Hippocampal formation (tissue), 2 donors: ENCODE results near the gene CUX1.
A peak's percentile ranks its signal among the peaks of the same experiment; 100 is the strongest.
"Not testable (repeated sequence)": the region's sequence is repeated elsewhere in the genome, so short reads cannot be mapped to it uniquely, and the experiment has no call there.

Experiments
- DNase-seq, 2 donors: peaks; one replicate each; lab custom pipeline; 2025; lab: John Stamatoyannopoulos, UW

The CUX1 gene

DNA sequence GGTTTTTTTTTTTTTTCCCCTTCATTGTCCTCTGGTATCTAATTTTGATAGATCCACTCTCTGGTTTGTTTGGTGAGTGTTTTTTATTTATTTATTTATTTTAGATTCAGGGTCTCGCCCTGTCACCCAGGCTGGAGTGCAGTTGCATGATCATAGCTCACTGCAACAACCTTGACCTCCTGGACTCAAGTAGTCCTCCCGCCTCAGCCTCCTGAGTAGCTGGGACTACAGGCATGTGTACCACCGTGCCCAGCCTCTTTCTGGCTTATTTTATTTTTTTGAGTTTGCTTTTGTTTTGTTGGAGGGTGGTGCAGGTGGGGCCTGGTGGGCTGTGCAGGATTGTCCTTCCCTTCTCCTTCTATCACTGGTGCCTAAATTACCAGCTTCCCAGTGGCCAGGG, 282.0 kb downstream of the CUX1 start:
- no peak for DNase-seq

DNA sequence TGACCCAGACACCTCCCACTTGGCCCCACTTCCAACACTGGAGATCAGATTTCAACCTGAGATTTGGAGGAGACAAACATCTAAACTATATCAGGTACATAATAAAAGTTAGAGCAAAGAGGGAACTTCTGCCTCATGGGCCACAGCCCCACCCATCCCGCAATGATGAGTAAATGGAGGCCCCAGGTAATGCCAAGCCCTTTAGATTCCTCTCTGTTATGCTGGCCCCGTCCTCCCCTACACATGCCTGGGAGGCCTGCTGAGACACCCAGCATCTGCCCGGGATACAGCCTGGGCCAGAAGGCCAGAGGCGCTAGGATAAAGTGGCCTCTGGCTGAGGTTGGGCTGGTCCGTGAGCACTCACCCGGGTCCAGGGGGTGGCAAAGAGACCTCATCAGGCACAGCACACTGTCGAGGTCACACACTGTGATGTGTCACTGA, 283.7 kb downstream of the CUX1 start:
- no peak for DNase-seq

DNA sequence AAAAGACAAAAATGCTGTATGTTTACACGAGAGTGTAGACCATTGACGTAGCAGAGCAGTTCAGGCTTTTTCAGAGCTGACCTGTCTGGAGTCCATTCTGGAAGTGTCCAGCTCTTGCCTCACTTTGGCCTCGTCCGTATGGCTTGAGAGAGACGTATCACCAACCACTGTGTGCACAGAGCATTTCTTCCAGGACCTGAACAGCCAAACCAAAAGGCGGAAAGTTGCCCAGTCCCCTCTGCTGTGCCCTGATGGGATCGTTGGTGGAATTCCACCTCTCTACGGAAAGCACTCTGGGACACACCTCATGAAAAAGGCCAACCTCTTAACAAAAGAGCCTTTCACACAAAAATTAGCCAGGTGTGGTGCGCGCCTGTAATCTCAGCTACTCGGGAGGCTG, 284.5 kb downstream of the CUX1 start:
- DNase-seq = no peak

GRCh38 chr7:102103027-102103372, 285.6 kb downstream of the CUX1 start:
- no peak for DNase-seq

GRCh38 chr7:102104245-102104644, 286.8 kb downstream of the CUX1 start:
- no peak for DNase-seq

DNA sequence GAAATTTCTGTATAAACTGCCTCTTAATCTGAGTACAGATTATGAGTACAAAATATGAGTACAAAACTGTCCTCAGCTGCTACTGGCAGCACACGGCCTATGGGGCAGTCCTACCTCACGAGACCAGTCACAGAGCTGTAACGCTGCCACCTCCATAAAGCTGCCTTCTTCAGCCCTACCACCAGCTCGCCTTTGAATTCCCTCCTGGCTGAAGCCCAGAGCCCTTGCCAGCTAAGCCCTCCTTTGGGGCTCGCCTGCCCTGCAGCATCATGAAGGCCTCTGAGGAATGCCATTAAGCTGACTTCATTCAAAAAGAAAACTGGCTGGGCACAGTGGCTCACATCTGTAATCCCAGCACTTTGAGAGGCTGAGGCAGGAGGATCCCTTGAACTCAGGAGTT, 289.2 kb downstream of the CUX1 start:
- no peak for DNase-seq

DNA sequence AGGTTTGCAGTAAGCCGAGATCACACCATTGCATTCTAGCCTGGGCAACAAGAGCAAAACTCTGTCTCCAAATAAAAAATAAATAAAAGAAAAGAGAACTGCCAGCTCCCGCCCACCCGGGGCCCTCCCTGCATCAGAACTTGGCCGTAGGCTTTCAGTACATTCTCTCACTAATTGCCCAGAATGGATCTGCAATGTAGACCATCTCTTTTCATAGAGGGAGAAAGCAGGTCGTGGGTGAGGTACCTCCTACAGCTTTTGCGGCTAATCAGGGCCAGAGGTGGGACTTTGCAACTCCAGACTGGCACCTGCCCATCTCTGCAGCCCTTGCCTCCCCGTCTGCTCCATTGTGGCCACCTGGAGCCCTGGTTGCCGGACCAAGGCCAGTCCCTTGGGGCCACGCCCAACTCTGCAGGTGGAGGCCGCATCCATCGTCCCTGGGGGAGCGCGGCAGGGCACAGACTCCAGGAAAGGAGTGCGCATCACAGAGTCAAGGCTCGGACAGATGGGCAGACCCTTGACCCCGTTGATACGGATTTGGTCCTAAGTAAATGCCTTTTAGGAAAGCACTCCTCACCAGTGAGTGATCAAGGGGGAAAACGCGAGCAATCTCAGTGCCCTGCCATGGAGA, 290.2 kb downstream of the CUX1 start:
- DNase-seq = no peak

DNA sequence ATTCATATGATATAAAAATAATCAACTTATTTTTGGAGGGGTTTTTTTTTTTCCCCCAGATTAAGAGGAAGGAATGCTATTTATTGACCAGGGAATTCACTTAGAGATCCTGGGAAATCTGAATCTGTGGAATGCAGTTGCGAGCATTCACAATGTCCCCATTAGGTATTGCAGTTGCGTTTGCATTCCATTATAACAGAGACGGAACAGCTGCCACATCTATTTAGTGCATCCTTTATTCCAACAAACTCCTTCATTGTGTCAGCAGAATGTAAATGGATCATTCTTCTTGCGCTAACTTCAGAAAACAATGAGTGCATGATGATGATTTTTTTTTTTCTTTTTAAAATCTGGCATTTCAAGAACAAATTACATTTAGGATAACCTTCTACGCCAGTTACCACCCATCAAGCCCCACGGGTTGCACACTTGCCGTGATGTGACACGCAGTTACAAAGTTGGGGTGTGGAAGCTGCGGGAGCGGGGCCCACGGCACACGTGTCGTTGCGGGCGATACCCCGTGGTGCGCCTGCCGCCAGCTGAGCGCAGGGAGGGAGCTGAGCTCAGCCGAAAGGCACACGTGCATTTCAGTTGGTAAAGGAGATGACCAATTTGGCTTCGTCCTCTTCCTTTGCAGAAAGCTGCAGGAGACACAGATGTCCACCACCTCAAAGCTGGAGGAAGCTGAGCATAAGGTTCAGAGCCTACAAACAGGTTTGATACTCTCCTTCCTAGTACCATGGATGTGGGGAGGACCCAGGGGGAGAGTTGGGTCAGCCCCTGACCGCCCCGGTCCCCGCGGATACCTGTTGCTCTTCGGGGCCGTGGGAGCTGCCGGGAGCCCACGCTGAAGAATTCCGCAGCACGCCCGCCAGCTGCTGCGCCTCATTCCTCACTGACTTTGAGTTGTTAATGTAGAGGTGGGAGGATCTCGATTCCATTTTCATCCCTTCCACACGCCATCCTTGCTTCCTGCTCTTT, 293.9 kb downstream of the CUX1 start:
- DNase-seq = peak in 1 of 2 donors; percentile 13

GRCh38 chr7:102115181-102115580, 297.8 kb downstream of the CUX1 start:
- no peak for DNase-seq

DNA sequence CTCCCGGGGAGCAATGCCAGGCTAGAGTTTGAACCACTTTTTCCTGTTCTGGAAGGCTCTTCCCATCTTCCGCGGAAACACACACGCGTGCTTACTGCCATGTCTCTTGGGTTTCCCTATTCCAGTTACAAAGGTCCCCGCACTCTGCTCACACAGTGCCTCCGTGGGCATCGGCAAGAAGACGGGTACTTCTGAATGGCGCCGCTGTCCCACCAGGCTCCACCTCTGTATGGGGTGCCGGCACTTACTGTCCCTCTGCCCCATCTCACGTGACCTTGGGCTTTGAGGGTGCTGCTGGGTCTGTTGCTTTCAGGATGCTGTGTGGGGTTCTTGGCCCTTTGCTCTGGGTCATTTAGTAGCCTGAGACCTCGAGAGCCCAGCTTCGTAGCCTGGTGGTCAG, 298.5 kb downstream of the CUX1 start:
- DNase-seq = no peak

DNA sequence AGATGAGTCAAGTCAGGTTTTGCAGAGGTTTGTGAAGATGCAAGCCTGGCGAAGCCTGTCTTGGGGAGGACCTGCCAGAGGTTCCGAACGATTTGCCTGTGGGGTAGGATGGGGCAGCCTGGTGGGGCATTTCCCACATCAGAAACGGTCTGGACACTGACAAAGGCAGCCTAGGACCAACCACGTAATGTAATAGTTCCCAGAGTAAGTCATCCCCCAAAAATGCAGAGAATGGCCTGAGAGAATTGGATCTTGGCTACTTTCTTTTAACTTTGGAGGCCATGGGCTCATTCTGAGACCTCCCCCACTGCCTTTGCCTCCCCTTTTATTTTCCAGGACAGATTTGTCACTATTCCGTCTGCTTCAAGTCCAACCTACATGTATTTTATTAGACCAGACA, 300.3 kb downstream of the CUX1 start:
- no peak for DNase-seq

GRCh38 chr7:102119213-102119651, 301.8 kb downstream of the CUX1 start:
- peak; percentile 56 to 77 for DNase-seq

GRCh38 chr7:102119925-102120324, 302.5 kb downstream of the CUX1 start:
- no peak for DNase-seq

- no peak for DNase-seq
Measured at GRCh38 chr7:102120666-102121195, 303.3 kb downstream of the CUX1 start.

DNA sequence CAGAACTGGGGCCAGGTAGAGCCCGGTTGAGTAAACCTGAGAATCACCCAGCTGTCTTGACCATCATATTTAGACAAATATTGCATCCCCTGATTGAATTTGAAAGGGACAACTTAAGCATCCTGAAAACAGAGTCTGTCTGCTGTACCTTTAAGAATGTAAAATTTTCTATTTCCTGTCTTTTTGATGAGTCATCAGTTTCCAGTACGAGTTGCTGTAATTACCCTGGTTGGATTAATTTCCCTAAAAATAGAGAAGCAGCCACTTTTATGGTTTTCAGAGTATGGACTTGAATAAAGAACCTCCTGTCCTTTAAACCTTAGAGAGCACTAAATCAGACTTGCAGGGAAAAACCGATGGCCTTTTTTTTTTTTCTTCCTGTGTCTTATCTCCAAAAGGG, 304.6 kb downstream of the CUX1 start:
- no peak for DNase-seq

GRCh38 chr7:102125127-102125596, 307.7 kb downstream of the CUX1 start:
- DNase-seq = no peak

- DNase-seq = no peak
Measured at GRCh38 chr7:102128303-102128702, 310.9 kb downstream of the CUX1 start.

- no peak for DNase-seq
Measured at GRCh38 chr7:102129636-102130370, 312.4 kb downstream of the CUX1 start.

- DNase-seq = no peak
Measured at GRCh38 chr7:102132209-102132752, 314.9 kb downstream of the CUX1 start.

- DNase-seq = no peak
Measured at GRCh38 chr7:102138676-102139075, 321.2 kb downstream of the CUX1 start.

- peak in 1 of 2 donors; percentile 31 for DNase-seq
Measured at GRCh38 chr7:102140952-102141370, 323.5 kb downstream of the CUX1 start.

- not testable (repeated sequence) for DNase-seq
Measured at GRCh38 chr7:102142433-102142832, 325.0 kb downstream of the CUX1 start.
